Stomach (tissue), 9 donors: Measurements from ENCODE around the gene CERS6. TPM values are rescaled to one million over a fixed set of nuclear protein-coding genes. Genes with fewer than 3 reads are reported as not detected.

Source experiments
- DNase-seq, 2 donors: peaks; one replicate each; pipeline versions ENCODE4 v3.0.0 to v3.0.0-alpha.2; 2013 to 2019
- H3K27ac ChIP-seq, 5 donors: fragments of 200-600 bp in 4 of 5; sonication (generic) in 4 of 5; one replicate each; pipeline ENCODE4 v1.5.1; 2013 to 2019; ENCODE audit warnings: mild to moderate bottlenecking in 1 of 5, moderate library complexity in 1 of 5
- H3K27me3 ChIP-seq, 3 donors: fragments of 200-600 bp; sonication (generic); one replicate each; pipeline ENCODE4 v1.5.1; 2017 to 2019; ENCODE audit warnings: mixed run types in 1 of 3
- H3K36me3 ChIP-seq, 4 donors: fragments of 200-600 bp; sonication (generic); 1 replicate in 3 of 4; 2 replicates in 1 of 4; pipeline ENCODE4 v1.5.1; 2016 to 2019
- H3K4me1 ChIP-seq, 4 donors: fragments of 200-600 bp; sonication (generic); one replicate each; pipeline ENCODE4 v1.5.1; 2016 to 2019
- H3K4me3 ChIP-seq, 4 donors: fragments of 200-600 bp; sonication (generic) in 3 of 4; one replicate each; pipeline ENCODE4 v1.5.1; 2016 to 2019; ENCODE audit warnings: mild to moderate bottlenecking in 1 of 4
- H3K9me3 ChIP-seq, 4 donors: fragments of 200-600 bp; sonication (generic); one replicate each; pipeline ENCODE4 v1.5.1; 2016 to 2019
- EP300 ChIP-seq: sonication (generic); formaldehyde crosslinking; IDR thresholded peaks from one replicate; pipeline ENCODE4 v1.6.1; 2017; ENCODE audit warnings: antibody characterized with exemption
- POLR2A ChIP-seq, 4 donors: fragments of 450-650 bp; IDR thresholded peaks; one replicate each; pipeline ENCODE4 v1.6.1; 2016; ENCODE audit warnings: antibody characterized with exemption in 4 of 4, control low read depth in 2 of 4, mild to moderate bottlenecking in 1 of 4, moderate library complexity in 1 of 4
- POLR2AphosphoS5 ChIP-seq, 3 donors: sonication (generic); formaldehyde crosslinking; IDR thresholded peaks; one replicate each; pipeline ENCODE4 v1.6.1; 2016; ENCODE audit warnings: antibody characterized with exemption in 3 of 3
- WGBS, 5 donors: extraction: QIAGEN DNeasy Blood & Tissue Kit in 3 of 5; methylation state at CpG; one replicate each; pipeline versions ENCODE4 v1.1.5 to v1.1.7; 2013 to 2018; 5-methylcytosine and 5-hydroxymethylcytosine counted together
- intact Hi-C: fragments of 100-400 bp; cut with DNase I; formaldehyde crosslinking; loops from one replicate; pipeline ENCODE4 v1.15.1; 2023; ENCODE audit warnings: low total_unique reads
- polyA plus RNA-seq, 3 donors: library from polyadenylated mRNA; stranded (reverse); fragments of 200-250 nt; gene quantifications; one replicate each; pipeline ENCODE4 v1.2.3, GENCODE V29; 2013
- total RNA-seq, 5 donors: library from RNA; depleted of rRNA; stranded (reverse); fragments of >200 nt; gene quantifications; one replicate each; pipeline versions ENCODE4 v1.1.0 to v1.2.3, GENCODE V29; 2014 to 2016
- TF ChIP-seq, protein P1 (sequence below), 7 experiments: fragments of 450-650 bp in 4 of 7; fragments of 200-600 bp in 3 of 7; sonication (generic) in 3 of 7; IDR thresholded peaks; one replicate each; pipeline ENCODE4 v1.5.1; 2016 to 2019; ENCODE audit warnings: antibody characterized with exemption in 7 of 7, control low read depth in 2 of 7, mild to moderate bottlenecking in 1 of 7
- donor health status: healthy with polysubstance abuse.
- donor health status: Bipolar disorder and iron deficiency.
- donor health status: healthy.

CERS6 gene
- total and polyA plus RNA-seq, 8 donors, result 4.0 to 102 (median 53.2) TPM

DNA sequence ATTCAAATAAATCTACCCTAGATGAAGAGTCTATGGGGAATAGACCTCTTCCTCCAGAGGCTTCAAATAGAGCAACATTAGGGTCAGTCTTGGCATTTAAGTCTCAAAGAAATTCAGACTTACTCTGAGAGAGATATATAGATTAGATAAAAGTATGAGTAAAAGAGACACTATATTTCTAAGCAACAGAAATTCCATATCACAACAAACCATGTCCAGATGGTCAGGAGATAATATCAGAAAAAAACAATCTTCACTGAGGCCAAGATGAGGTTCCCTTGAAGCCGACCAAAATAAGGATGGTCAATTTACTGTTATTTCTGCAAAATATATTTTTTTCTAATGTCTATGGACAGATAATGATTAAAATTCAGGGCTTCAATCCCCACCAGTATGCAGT lies 257.3 kb downstream of the CERS6 start:
- 90 to 96% (median 92%) methylated on average over 1 of the region's 1 CpG for WGBS, 5 donors
- H3K27ac ChIP-seq, result no peak overlapping the region
- peaks cover 0 to 6% (median 2%) of the 10 kb centered on the region in 4 donors for H3K36me3 ChIP-seq
- no peaks in the 10 kb centered on the region for H3K27me3 ChIP-seq
- peaks cover 0 to 24% (median 10%) of the 10 kb centered on the region in 4 donors for H3K4me1 ChIP-seq
- H3K9me3 ChIP-seq, result no peaks in the 10 kb centered on the region
- no peak for TF ChIP-seq POLR2A (IDR thresholded peaks at IDR 0.05)
- TF ChIP-seq, protein P1, sequence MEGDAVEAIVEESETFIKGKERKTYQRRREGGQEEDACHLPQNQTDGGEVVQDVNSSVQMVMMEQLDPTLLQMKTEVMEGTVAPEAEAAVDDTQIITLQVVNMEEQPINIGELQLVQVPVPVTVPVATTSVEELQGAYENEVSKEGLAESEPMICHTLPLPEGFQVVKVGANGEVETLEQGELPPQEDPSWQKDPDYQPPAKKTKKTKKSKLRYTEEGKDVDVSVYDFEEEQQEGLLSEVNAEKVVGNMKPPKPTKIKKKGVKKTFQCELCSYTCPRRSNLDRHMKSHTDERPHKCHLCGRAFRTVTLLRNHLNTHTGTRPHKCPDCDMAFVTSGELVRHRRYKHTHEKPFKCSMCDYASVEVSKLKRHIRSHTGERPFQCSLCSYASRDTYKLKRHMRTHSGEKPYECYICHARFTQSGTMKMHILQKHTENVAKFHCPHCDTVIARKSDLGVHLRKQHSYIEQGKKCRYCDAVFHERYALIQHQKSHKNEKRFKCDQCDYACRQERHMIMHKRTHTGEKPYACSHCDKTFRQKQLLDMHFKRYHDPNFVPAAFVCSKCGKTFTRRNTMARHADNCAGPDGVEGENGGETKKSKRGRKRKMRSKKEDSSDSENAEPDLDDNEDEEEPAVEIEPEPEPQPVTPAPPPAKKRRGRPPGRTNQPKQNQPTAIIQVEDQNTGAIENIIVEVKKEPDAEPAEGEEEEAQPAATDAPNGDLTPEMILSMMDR (IDR thresholded peaks at IDR 0.05), result no peak
- no peak for TF ChIP-seq EP300
- no peak for TF ChIP-seq POLR2AphosphoS5 (IDR thresholded peaks at IDR 0.05)
- no peak for DNase-seq
- no peak overlapping the region for H3K4me3 ChIP-seq
- intact Hi-C loops, result no loop called here

DNA sequence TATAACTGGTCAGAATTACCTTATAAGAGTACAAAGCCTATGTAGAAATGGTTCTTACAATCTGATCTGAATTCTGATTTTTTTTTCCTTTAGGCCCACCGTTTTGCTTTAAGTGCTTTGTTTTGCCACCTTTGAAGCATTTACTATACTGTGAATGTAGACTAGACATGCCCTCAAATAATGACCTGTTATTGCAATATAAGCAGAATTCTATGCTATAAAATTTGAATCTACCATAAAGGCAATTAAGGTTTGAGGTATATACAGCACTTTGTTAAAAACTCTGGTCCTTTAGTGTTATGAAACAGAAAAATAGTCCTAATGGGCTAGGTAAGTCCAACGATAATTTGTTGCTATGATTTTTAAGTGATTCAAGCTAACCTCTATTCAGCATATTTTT lies 259.8 kb downstream of the CERS6 start:
- peaks cover 0 to 23% (median 7%) of the 10 kb centered on the region in 4 donors for H3K36me3 ChIP-seq
- peaks cover 0 to 13% (median 5%) of the 10 kb centered on the region in 4 donors for H3K4me1 ChIP-seq
- H3K27me3 ChIP-seq, result no peaks in the 10 kb centered on the region
- no peak for DNase-seq
- TF ChIP-seq POLR2A (IDR thresholded peaks at IDR 0.05) (no peak), EP300 (no peak), POLR2AphosphoS5 (IDR thresholded peaks at IDR 0.05) (no peak)
- TF ChIP-seq, protein P1 (IDR thresholded peaks at IDR 0.05), result no peak
- no peaks in the 10 kb centered on the region for H3K9me3 ChIP-seq
- 85 to 96% (median 90%) methylated on average over 2 of the region's 2 CpGs for WGBS, 5 donors
- no peak overlapping the region for H3K27ac ChIP-seq
- intact Hi-C loops, result no loop called here
- H3K4me3 ChIP-seq, result no peak overlapping the region

DNA sequence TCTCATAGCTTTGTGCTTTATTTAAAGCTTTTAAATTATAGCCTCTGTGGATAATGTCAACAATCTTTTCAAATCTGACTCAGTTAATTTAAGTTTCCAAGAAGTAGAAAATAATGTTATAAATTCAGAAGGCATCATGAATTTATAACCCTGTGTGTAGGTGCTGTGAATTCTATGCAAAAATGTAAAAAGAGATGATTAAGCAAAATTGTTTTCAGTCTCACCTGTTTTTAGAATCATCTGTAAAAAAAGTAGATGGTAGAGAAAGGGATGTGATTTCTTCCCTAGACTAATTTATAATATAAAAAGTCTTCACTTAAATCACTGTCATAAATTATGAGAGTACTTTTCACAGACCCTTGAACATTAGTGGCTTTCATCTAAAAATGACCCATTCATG lies 260.8 kb downstream of the CERS6 start:
- no peak for TF ChIP-seq EP300
- TF ChIP-seq POLR2A (IDR thresholded peaks at IDR 0.05), result no peak
- no peak for TF ChIP-seq POLR2AphosphoS5 (IDR thresholded peaks at IDR 0.05)
- TF ChIP-seq, protein P1 (IDR thresholded peaks at IDR 0.05), result no peak
- H3K27me3 ChIP-seq, result no peaks in the 10 kb centered on the region
- peaks cover 0 to 25% (median 7%) of the 10 kb centered on the region in 4 donors for H3K36me3 ChIP-seq
- DNase-seq, result no peak
- intact Hi-C loops, result no loop called here
- no peak overlapping the region for H3K27ac ChIP-seq
- no peaks in the 10 kb centered on the region for H3K9me3 ChIP-seq
- no peak overlapping the region for H3K4me3 ChIP-seq
- peaks cover 0 to 13% (median 5%) of the 10 kb centered on the region in 4 donors for H3K4me1 ChIP-seq

DNA sequence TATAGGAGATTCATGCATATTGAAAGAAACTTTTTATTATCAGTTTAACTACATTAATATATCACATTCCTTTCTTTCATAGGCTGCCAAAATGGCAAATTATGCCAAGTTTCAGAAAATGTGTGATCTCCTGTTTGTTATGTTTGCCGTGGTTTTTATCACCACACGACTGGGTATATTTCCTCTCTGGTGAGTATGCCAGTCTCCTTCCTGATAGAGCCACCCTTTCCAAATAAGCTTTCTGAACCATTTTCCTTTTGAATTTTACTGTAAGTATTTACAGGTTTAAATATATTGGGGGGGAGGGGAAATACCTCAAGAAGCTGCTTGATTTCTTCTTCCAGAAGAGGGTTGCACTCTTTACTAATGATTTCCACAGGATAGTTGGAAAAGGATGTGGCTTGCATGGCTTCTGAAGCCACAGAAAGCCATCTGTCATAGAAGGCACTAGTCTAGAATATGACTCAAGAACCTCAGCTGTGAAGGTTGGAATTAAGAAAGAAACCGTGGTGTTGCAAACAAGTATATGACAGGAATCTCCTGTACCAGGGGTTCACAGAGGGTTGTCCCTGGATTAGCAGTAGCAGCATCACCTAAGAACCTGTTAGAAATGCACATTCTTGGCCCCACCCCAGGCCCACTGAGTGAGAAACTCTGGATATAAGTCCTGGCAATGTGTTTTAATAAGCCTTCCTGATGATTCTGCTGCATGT lies 261.9 kb downstream of the CERS6 start:
- peaks cover 0 to 20% (median 5%) of the 10 kb centered on the region in 4 donors for H3K4me1 ChIP-seq
- WGBS, 5 donors, result 35 to 50% (median 40%) methylated on average over 3 of the region's 3 CpGs
- no peak overlapping the region for H3K4me3 ChIP-seq
- peaks cover 0 to 30% (median 11%) of the 10 kb centered on the region in 4 donors for H3K36me3 ChIP-seq
- no peak overlapping the region for H3K27ac ChIP-seq
- no peaks in the 10 kb centered on the region for H3K27me3 ChIP-seq
- no peaks in the 10 kb centered on the region for H3K9me3 ChIP-seq
- intact Hi-C loops, result no loop called here
- TF ChIP-seq, protein P1 (IDR thresholded peaks at IDR 0.05), result no peak
- TF ChIP-seq POLR2AphosphoS5 (IDR thresholded peaks at IDR 0.05), result no peak
- TF ChIP-seq EP300, result no peak
- no peak for TF ChIP-seq POLR2A (IDR thresholded peaks at IDR 0.05)
- DNase-seq, result no peak
